Psoas muscle (tissue), 8 donors: ENCODE data around the gene PHRF1. TPM values are rescaled to one million over a fixed set of nuclear protein-coding genes. Genes with fewer than 3 reads are reported as not detected.
A peak's percentile ranks its signal among the peaks of the same experiment; 100 is the strongest.

Experiments
- ATAC-seq, 4 donors: fragments of 200-7000 bp; cut with Tn5 transposase; one replicate each; pipeline ENCODE4 v1.9.1; 2020; ENCODE audit warnings: moderate library complexity in 3 of 4, mild to moderate bottlenecking in 2 of 4
- DNase-seq, 2 donors: peaks; one replicate each; pipeline ENCODE4 v3.0.0-alpha.2; 2020
- H3K27ac ChIP-seq: fragments of 200-600 bp; one replicate; pipeline ENCODE4 v1.8.0; 2022
- H3K27me3 ChIP-seq, 3 donors: fragments of 200-600 bp in 1 of 3; one replicate each; pipeline versions ENCODE4 v1.6.1 to v1.8.0; 2013 to 2022; ENCODE audit warnings: low read length in 2 of 3, mild to moderate bottlenecking in 2 of 3, moderate library complexity in 1 of 3; ENCODE audit not compliant: insufficient read depth in 3 of 3
- H3K36me3 ChIP-seq, 2 donors: fragments of 200-600 bp in 1 of 2; one replicate each; pipeline versions ENCODE4 v1.6.1 to v1.8.0; 2013 to 2022; ENCODE audit warnings: low read depth in 1 of 2, mild to moderate bottlenecking in 1 of 2, moderate library complexity in 1 of 2; ENCODE audit not compliant: insufficient read depth in 1 of 2
- H3K4me1 ChIP-seq: fragments of 200-600 bp; one replicate; pipeline ENCODE4 v1.8.0; 2022
- H3K4me3 ChIP-seq: fragments of 200-600 bp; one replicate; pipeline ENCODE4 v1.8.0; 2022; ENCODE audit warnings: mild to moderate bottlenecking
- H3K9me3 ChIP-seq: fragments of 200-600 bp; one replicate; pipeline ENCODE4 v1.8.0; 2022
- CTCF ChIP-seq: fragments of 200-600 bp; IDR thresholded peaks from one replicate; pipeline ENCODE4 v1.8.0; 2022; ENCODE audit warnings: antibody characterized with exemption
- WGBS, 3 donors: extraction: QIAGEN DNeasy Blood & Tissue Kit; methylation state at CpG; one replicate each; pipeline versions ENCODE4 v1.1.6 to v1.1.7; 2013; 5-methylcytosine and 5-hydroxymethylcytosine counted together
- intact Hi-C, 2 donors: fragments of 100-400 bp; cut with DNase I; formaldehyde crosslinking; loops; one replicate each; pipeline versions ENCODE4 v1.11.0 to v1.14.2; 2022
- polyA plus RNA-seq, 3 donors: library from polyadenylated mRNA; stranded (reverse); fragments of 200-250 nt; gene quantifications; one replicate each; pipeline ENCODE4 v1.2.3, GENCODE V29; 2013
- total RNA-seq, 4 donors: library from RNA; stranded (reverse); fragmentation: NEBNext Ultra II Directional in 2 of 4; extraction: Animal tissue kit (Norgen Biotek cat#: 25700) in 2 of 4; gene quantifications; one replicate each; pipeline versions ENCODE4 v1.2.1 to v1.2.4, GENCODE V29; 2021 to 2023
- donor health status: healthy with polysubstance abuse.
- donor health status: DM: no; HTN: no; CAD: no; lungs with moderate emphysema.
- donor health status: Bipolar disorder and iron deficiency.
- donor health status: healthy.
- donor health status: DM: yes; HTN: yes; CAD: no.
- donor health status: DM: no; HTN: no; CAD: no.
- donor health status: DM: no; HTN: no; CAD: no.
- donor health status: DM: yes; HTN: yes; CAD: no.

The PHRF1 gene
- total and polyA plus RNA-seq, 7 donors, result 11.7 to 31.2 (median 19.8) TPM

- TF ChIP-seq CTCF, result peak; percentile 54
- peak overlapping the region; percentile 49 for H3K4me3 ChIP-seq
- H3K9me3 ChIP-seq, result no peaks in the 10 kb centered on the region
- H3K36me3 ChIP-seq, result no peaks in the 10 kb centered on the region
- 11 to 17% (median 14%) methylated on average over 26 to 52 of the region's 60 CpGs for WGBS, 3 donors
- intact Hi-C loops, result loop anchor here (2.0 kb wide), 2 partner anchors 168 to 170 kb away; no protein-coding TSS in a partner anchor
- no peak overlapping the region for H3K27ac ChIP-seq
- ATAC-seq (peak; percentile 68 to 88 (median 80)), DNase-seq (peak; percentile 64 to 79)
- peaks cover 0 to 64% (median 36%) of the 10 kb centered on the region in 3 donors for H3K27me3 ChIP-seq
- peaks cover 5% of the 10 kb centered on the region for H3K4me1 ChIP-seq
Measured at GRCh38 chr11:554428-555226, 21.6 kb upstream of the PHRF1 start.

GRCh38 chr11:555227-555779, 21.0 kb upstream of the PHRF1 start:
- TF ChIP-seq CTCF, result no peak

GRCh38 chr11:555780-556661, 20.2 kb upstream of the PHRF1 start:
- peaks cover 0 to 64% (median 36%) of the 10 kb centered on the region in 3 donors for H3K27me3 ChIP-seq
- H3K36me3 ChIP-seq, result no peaks in the 10 kb centered on the region
- no peak for TF ChIP-seq CTCF
- H3K4me3 ChIP-seq, result no peak overlapping the region
- no peak overlapping the region for H3K27ac ChIP-seq
- intact Hi-C loops, result loop anchor here (2.0 kb wide), 2 partner anchors 167 to 169 kb away; no protein-coding TSS in a partner anchor
- ATAC-seq, result no peak
- no peak for DNase-seq
- no peaks in the 10 kb centered on the region for H3K9me3 ChIP-seq
- 9 to 12% (median 9%) methylated on average over 76 to 104 of the region's 104 CpGs for WGBS, 3 donors
- H3K4me1 ChIP-seq, result peaks cover 11% of the 10 kb centered on the region

More at GRCh38 chr11:555227-555779, 21.0 kb upstream of the PHRF1 start:
- WGBS, 3 donors, result 0 to 2% (median 1%) methylated on average over 14 to 56 of the region's 57 CpGs
- peak in 1 of 4 donors; percentile 21 for ATAC-seq
- Histone ChIP-seq H3K4me1 (peaks cover 8% of the 10 kb centered on the region), H3K27me3 (peaks cover 0 to 64% (median 36%) of the 10 kb centered on the region in 3 donors), H3K36me3 (no peaks in the 10 kb centered on the region), H3K9me3 (no peaks in the 10 kb centered on the region), H3K27ac (no peak overlapping the region), H3K4me3 (peak overlapping the region; percentile 36)
- DNase-seq, result no peak
- intact Hi-C loops, result loop anchor here (2.0 kb wide), 2 partner anchors 167 to 169 kb away; no protein-coding TSS in a partner anchor

GRCh38 chr11:556662-557256, 19.5 kb upstream of the PHRF1 start:
- ATAC-seq, result no peak
- intact Hi-C loops, result no loop called here
- Histone ChIP-seq H3K4me1 (peaks cover 15% of the 10 kb centered on the region), H3K9me3 (no peaks in the 10 kb centered on the region), H3K36me3 (no peaks in the 10 kb centered on the region), H3K27me3 (peaks cover 0 to 58% (median 36%) of the 10 kb centered on the region in 3 donors), H3K4me3 (no peak overlapping the region), H3K27ac (no peak overlapping the region)
- DNase-seq, result no peak
- WGBS, 3 donors, result 74 to 88% (median 79%) methylated on average over 15 to 22 of the region's 22 CpGs
- TF ChIP-seq CTCF, result no peak
